Vagina (tissue), 2 donors: ENCODE results near the gene IFI6.

Experiments used
- POLR2A ChIP-seq, 2 donors: fragments of 450-650 bp; IDR thresholded peaks; one replicate each; pipeline ENCODE4 v1.6.1; 2017; ENCODE audit warnings: antibody characterized with exemption in 2 of 2, mild to moderate bottlenecking in 2 of 2, moderate library complexity in 2 of 2
- POLR2AphosphoS5 ChIP-seq, 2 donors: sonication (generic); formaldehyde crosslinking; IDR thresholded peaks; one replicate each; pipeline ENCODE4 v1.9.0; 2017; ENCODE audit warnings: antibody characterized with exemption in 2 of 2, mild to moderate bottlenecking in 2 of 2, low read depth in 1 of 2; ENCODE audit not compliant: insufficient read depth in 1 of 2
- TF ChIP-seq, protein P1 (sequence below), 3 experiments: fragments of 450-650 bp in 2 of 3; fragments of 200-600 bp in 1 of 3; sonication (generic) in 1 of 3; IDR thresholded peaks; one replicate each; pipeline ENCODE4 v1.5.1; 2017 to 2019; ENCODE audit warnings: antibody characterized with exemption in 3 of 3, mild to moderate bottlenecking in 2 of 3, moderate library complexity in 2 of 3

DNA sequence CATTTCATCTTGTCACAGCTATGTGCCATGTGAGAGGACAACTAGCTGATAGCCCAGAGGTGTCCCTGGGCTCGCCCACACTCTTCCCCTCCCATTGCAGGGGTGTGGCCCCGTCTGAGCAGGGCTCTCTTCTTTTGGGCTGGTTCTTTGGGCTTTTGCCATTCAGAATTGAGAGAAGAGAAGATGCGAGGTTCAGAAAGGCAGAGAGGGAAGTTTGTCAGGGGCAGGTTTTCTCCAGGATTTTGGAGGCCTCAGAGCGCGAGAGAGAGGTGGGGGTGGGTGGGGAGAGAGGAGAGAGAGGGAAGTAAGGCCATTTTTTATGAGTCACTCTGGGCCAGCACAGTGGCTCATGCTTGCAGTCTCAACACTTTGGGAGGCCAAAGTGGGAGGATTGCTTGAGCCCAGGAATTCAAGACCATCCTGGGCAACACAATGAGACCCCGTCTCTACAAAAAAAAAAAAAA is 5.2 kb downstream of the IFI6 start:
- TF ChIP-seq, protein P1, sequence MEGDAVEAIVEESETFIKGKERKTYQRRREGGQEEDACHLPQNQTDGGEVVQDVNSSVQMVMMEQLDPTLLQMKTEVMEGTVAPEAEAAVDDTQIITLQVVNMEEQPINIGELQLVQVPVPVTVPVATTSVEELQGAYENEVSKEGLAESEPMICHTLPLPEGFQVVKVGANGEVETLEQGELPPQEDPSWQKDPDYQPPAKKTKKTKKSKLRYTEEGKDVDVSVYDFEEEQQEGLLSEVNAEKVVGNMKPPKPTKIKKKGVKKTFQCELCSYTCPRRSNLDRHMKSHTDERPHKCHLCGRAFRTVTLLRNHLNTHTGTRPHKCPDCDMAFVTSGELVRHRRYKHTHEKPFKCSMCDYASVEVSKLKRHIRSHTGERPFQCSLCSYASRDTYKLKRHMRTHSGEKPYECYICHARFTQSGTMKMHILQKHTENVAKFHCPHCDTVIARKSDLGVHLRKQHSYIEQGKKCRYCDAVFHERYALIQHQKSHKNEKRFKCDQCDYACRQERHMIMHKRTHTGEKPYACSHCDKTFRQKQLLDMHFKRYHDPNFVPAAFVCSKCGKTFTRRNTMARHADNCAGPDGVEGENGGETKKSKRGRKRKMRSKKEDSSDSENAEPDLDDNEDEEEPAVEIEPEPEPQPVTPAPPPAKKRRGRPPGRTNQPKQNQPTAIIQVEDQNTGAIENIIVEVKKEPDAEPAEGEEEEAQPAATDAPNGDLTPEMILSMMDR (IDR thresholded peaks at IDR 0.05) = no peak
- TF ChIP-seq POLR2A (IDR thresholded peaks at IDR 0.05) = no peak
- TF ChIP-seq POLR2AphosphoS5 (IDR thresholded peaks at IDR 0.05; ENCODE audit: insufficient read depth in 1 of 2, low read depth in 1 of 2) = no peak
